Mammary epithelial cell (primary cell): ENCODE data around the gene DLX1.

Experiments
- CTCF ChIP-seq, 2 donors: IDR thresholded peaks in 1 of 2; conservative IDR thresholded peaks in 1 of 2; 2 replicates each; pipeline ENCODE4 v1.5.1; 2011 to 2012; ENCODE audit warnings: inconsistent platforms in 2 of 2, low read length in 2 of 2, mild to moderate bottlenecking in 2 of 2, control low read depth in 1 of 2, low read depth in 1 of 2; ENCODE audit not compliant: insufficient read depth in 1 of 2; ENCODE audit errors: extremely low read depth in 1 of 2
- EZH2 ChIP-seq: IDR thresholded peaks from 2 replicates; pipeline ENCODE4 v1.6.1; 2012; ENCODE audit warnings: low read length, inconsistent platforms, borderline replicate concordance

GRCh38 chr2:172070936-172071335 is 14.4 kb upstream of the DLX1 start:
- no peak for TF ChIP-seq EZH2
- TF ChIP-seq CTCF (conservative IDR thresholded peaks at IDR 0.05 in 1 of 2, IDR thresholded peaks at IDR 0.05 in 1 of 2; ENCODE audit: extremely low read depth in 1 of 2, insufficient read depth in 1 of 2, low read depth in 1 of 2, low read length in 2 of 2) = no peak
